HG03439 (cell line): ENCODE results near the gene SCRN1.

Experiments used
- ATAC-seq: cut with Tn5 transposase; IDR thresholded peaks from one replicate; pipeline ENCODE4 v1.9.1; 2021; ENCODE audit warnings: mild to moderate bottlenecking, moderate library complexity; ENCODE audit not compliant: unreplicated experiment

Gene SCRN1

GRCh38 chr7:29929018-29929807, 60.4 kb downstream of the SCRN1 start:
- no peak for ATAC-seq

- no peak for ATAC-seq
Measured at GRCh38 chr7:29926741-29927140, 62.9 kb downstream of the SCRN1 start.

DNA sequence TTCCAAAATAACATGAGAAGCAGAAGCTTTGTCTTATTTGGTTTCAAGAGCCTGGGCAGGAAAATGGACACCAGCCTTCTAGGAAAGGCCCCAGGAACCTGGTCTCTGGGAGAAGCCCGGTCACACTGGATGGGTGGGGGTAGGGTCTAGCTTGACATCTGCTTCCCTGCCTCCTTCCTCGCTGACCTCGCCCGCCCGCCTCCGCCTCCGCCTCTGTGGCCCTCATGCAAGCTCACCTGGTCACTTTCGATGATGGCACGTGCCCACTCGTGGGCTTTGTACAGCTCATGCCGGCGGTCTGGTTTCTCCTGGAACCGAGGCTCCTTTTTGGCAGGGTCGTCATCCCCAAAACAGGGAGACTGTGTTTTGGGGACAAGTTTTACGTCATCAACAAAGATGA, 63.4 kb downstream of the SCRN1 start:
- ATAC-seq: no peak

DNA sequence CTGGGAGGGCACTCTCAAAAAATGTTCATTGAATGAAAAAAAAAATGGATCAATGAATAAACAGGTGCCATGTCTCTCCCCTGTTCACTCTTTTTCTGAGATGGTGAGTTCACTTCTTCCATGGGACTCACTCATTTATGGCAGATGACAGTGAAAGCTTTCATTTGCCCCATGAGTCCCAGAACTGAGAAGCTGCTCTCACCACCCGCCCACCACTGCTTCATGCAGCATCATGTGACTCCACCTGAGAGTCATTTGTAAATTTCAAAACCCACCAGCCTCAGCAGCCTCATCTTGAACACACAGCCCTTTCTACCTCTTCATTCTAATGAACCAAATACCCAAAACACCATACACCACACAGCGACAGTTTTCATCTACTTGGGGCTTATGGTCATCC, 64.9 kb downstream of the SCRN1 start:
- ATAC-seq: no peak

DNA sequence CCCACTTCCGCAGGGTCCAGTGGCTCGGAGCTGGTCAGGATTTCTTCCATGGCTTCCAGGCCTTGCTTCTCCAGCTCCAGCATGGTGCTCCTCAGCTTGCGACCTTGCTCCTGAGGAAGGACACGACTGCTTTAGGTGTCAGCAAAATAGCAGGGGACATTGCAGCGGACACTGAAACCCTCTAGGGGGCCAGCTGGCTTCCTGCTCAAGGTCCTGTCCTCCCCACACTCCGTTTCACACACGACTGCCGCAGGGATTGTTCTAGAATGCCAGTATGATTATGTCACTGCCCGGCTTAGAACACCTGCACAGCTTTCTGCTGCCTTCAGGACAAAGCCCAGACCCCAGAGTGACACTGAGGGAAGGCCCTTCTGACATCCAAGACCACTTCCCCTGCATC, 65.6 kb downstream of the SCRN1 start:
- ATAC-seq: no peak

DNA sequence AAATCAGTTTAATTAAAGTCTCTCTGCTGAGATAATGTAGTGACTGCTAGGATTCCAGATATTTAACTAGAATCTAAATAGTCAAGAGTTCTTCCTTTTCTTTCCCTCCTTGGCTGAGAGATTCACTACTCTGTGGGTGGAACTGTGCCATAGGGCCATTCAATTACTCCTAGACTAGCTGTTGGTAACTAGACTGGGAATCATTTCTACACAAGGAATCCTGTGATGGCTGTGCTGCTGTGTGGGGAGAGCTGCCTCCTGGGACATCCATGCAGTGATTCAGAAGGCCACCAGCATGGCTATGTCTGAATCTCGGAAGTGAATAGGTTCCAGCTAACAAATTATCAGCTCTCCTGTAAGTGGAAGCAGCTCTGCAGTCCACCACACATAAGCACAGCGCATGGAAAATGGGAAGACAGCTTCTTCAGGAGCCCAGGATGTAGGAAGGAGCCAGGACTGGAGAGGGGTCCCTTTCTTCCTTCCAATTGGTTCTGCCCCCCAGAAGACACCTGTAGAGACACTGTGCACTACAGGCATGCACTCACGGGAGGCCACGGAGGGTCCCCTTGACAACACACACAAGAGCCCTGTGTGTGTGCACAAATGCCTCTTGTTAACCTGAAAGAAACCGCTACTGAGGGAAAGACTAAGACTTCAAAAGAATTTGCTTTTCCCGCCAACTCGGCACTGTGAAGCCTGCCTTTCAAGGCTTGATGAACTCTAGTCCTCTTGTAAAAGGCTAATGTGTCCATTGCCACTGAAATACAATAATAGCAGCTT, 66.5 kb downstream of the SCRN1 start:
- ATAC-seq: no peak

DNA sequence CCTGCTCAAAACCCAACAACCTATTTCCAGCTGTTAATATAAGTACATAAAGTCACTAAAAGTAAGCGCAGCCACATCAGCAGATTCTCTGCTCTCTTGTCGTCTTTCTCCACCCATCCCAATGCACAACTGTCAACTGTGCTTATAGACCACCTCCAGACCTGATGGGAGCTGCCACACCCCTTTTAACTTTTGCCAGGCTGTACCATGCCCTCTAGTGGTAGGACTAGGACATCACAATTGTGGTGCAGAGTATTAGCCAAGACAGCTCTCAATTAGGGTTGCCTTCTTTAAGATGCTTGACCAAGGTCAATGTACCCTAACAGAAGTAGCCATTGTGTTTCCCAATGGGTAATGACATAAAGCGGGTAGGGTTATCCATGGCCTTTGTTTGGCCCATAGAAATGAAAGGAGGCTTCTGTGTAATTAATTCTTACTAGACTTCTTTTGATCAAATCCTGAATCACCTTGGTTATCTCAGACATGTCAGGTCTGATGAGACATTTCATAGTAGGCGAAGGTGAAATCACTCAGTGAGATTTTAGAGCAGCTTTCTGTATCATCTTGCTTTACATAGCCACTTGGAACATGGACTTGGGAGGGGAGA, 68.1 kb downstream of the SCRN1 start:
- ATAC-seq: peak; percentile 74

GRCh38 chr7:29920491-29920890, 69.1 kb downstream of the SCRN1 start:
- no peak for ATAC-seq

DNA sequence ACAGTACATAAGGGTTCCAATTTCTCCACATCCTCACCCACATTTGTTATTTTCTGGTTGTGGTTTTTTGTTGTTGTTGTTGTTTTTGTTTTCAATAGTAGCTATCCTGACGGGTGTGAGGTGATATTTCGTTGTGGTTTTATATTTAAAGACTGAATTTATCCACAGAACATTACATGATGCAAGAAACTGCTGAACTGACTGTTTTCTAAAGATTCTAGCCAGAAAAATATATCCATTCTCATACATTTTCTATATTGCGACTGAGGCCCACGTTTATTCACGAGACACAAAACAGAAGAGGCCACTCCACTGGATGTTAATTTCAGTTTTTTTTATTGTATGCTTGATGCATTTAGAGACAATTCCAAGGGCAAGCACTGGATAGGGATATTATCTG, 69.8 kb downstream of the SCRN1 start:
- ATAC-seq: no peak

GRCh38 chr7:29918850-29919249, 70.8 kb downstream of the SCRN1 start:
- no peak for ATAC-seq

DNA sequence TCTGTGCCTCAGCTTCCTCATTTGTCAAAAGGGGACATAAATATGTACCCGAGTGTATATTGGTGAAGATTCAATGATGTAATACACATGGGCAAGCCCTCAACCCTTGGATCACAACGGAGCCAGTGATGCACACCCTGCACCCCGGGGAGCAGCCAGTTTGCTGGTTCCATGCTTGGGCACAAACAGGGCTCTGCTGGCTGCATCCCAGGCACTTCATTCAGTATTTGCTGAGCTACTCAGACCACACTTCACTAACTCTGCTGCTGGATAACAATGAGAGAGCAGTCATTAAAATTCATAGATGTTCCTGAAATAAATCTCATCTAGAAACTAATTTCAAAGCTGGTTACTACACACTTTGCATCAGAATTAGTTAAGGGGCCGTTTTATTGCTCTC, 72.0 kb downstream of the SCRN1 start:
- ATAC-seq: no peak

GRCh38 chr7:29915481-29916215, 74.0 kb downstream of the SCRN1 start:
- ATAC-seq: no peak

- ATAC-seq: no peak
Measured at GRCh38 chr7:29914180-29914579, 75.4 kb downstream of the SCRN1 start.

DNA sequence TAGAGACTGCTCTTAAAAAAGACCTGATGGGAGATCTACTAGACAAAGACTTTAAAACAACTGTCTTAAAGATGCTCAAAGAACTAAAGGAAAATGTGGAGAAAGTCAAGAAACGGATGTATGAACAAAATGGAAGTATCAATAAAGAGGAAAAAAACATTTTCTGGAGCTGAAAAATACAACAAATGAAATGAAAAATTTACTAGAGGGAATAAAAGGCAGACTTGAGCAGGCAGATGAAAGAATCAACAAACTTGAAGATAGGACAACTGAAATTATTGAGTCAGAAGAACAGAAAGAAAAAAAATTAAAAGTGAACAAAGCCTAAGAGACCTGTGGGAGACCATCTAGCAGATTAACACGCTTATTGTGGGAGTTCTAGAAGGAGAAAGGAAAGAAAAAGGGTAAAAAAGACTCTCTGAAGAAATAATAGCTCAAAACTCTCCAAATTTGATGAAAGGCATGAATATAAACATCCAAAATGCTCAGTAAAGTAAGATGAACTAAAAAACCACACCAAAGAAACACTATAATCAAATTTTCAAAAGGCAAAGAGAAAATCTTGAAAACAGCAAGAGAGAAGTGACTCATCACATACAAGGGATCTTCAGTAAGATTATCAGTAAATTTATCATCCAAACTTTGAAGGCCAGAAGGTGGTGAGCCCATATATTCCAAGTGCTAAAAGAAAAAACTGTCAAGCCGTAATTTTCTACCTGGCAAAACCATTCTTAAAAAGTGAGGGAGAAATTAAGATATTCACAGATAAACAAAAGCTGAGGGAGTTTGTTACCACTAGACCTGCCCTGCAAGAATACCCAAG, 83.2 kb downstream of the SCRN1 start:
- ATAC-seq: no peak

DNA sequence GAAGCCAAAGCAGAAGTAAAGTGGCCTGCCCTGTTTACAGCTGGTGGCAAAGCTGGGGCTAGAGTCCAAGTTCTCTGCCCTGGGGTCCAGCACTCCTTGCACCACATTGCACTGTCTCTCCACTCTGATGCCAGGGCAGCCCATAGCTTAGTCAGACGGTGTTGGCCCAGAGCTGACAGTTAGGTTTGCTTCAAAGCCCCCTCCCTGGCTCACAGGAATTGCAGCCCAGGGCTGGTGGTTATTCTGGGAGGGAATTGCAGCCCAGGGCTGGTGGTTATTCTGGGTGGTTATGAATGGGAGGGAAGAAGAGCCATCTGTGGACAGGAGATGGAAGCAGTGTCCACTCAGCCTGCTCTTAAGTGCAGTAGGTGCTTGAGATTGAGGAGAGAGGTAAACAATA, 88.9 kb downstream of the SCRN1 start:
- no peak for ATAC-seq

GRCh38 chr7:29898301-29898700, 91.3 kb downstream of the SCRN1 start:
- no peak for ATAC-seq

GRCh38 chr7:29896685-29897411, 92.8 kb downstream of the SCRN1 start:
- ATAC-seq: no peak

DNA sequence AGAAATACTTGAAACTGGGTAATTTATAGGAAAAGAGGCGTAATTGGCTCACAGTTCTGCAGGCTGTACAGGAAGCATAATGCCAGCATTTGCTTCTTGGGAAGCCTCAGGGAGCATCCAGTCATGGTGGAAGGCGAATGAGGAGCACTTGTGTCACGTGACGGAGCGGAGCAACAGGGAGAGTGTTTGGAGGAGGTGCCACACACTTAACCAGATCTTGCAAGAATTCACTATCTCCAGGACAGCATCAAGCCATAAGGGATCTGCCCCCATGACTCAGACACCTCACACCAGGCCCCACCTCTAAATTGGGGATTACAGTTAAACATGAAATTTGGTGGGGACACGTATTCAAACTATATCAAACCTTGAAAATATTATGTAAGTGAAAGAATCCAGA, 94.0 kb downstream of the SCRN1 start:
- ATAC-seq: no peak

- no peak for ATAC-seq
Measured at GRCh38 chr7:29894256-29894655, 95.3 kb downstream of the SCRN1 start.
